WTC11 (cell line): ENCODE results near the gene TP53BP2. TPM values are rescaled to one million over a fixed set of nuclear protein-coding genes. Genes with fewer than 3 reads are reported as not detected.

Source experiments
- ATAC-seq: fragments of 200-7000 bp; cut with Tn5 transposase; 2 replicates; pipeline ENCODE4 v1.10.0; 2021; ENCODE audit warnings: mild to moderate bottlenecking, moderate library complexity
- CTCF ChIA-PET: fragments of 300-600 bp; sonication (Branson Sonifier 250); formaldehyde crosslinking; loops from one replicate; lab custom pipeline; 2021; ENCODE audit warnings: antibody characterized with exemption; lab: Charles Lee
- POLR2A ChIA-PET: fragments of 350-600 bp; sonication (Branson Sonifier 250); formaldehyde crosslinking; loops from one replicate; lab custom pipeline; 2021; ENCODE audit warnings: antibody characterized with exemption; lab: Charles Lee
- DNase-seq: peaks from one replicate; pipeline ENCODE4 v3.0.0; 2021; ENCODE audit warnings: low spot score
- H3K27ac Mint-ChIP-seq: 2 replicates; pipeline ENCODE4 v1.8.0; 2021; ENCODE audit warnings: mixed read lengths
- H3K27me3 Mint-ChIP-seq: 2 replicates; pipeline ENCODE4 v1.8.0; 2021; ENCODE audit warnings: low read depth, mild to moderate bottlenecking, moderate library complexity, mixed read lengths
- H3K36me3 Mint-ChIP-seq: 2 replicates; pipeline ENCODE4 v1.8.0; 2021; ENCODE audit warnings: mixed read lengths
- H3K4me1 Mint-ChIP-seq: 2 replicates; pipeline ENCODE4 v1.8.0; 2022; ENCODE audit warnings: mixed read lengths
- H3K4me3 Mint-ChIP-seq: 2 replicates; pipeline ENCODE4 v1.8.0; 2021; ENCODE audit warnings: mild to moderate bottlenecking, moderate library complexity, mixed read lengths
- H3K9me3 Mint-ChIP-seq: 2 replicates; pipeline ENCODE4 v1.8.0; 2021; ENCODE audit warnings: mixed read lengths
- CREB1 ChIP-seq: sonication (generic); formaldehyde crosslinking; IDR thresholded peaks from 2 replicates; pipeline ENCODE4 v1.8.0; 2023; ENCODE audit warnings: mild to moderate bottlenecking, missing genetic modification reagents
- CTCF ChIP-seq: fragments of 200-600 bp; IDR thresholded peaks from 2 replicates; pipeline ENCODE4 v1.8.0; 2022; ENCODE audit warnings: antibody characterized with exemption
- E2F4 ChIP-seq: sonication (generic); formaldehyde crosslinking; IDR thresholded peaks from 2 replicates; pipeline ENCODE4 v1.8.1; 2022; ENCODE audit warnings: low read depth, mild to moderate bottlenecking, moderate library complexity, missing genetic modification reagents, borderline replicate concordance
- E2F5 ChIP-seq: sonication (generic); formaldehyde crosslinking; IDR thresholded peaks from 2 replicates; pipeline ENCODE4 v1.8.1; 2022; ENCODE audit warnings: mild to moderate bottlenecking, moderate library complexity, missing genetic modification reagents
- GABPB1 ChIP-seq: sonication (generic); formaldehyde crosslinking; IDR thresholded peaks from 2 replicates; pipeline ENCODE4 v1.8.1; 2023; ENCODE audit warnings: mild to moderate bottlenecking, missing genetic modification reagents
- GTF2I ChIP-seq: fragments of 250-450 bp; sonication (Bioruptor Pico); conservative IDR thresholded peaks from 2 replicates; pipeline ENCODE4 v1.4.0; 2021; ENCODE audit warnings: mild to moderate bottlenecking
- IRF2 ChIP-seq: sonication (generic); formaldehyde crosslinking; IDR thresholded peaks from 2 replicates; pipeline ENCODE4 v1.8.0; 2022; ENCODE audit warnings: low read depth, missing genetic modification reagents, borderline replicate concordance
- JAZF1 ChIP-seq: fragments of 250-450 bp; sonication (Bioruptor Pico); IDR thresholded peaks from 2 replicates; pipeline ENCODE4 v1.9.0; 2021; ENCODE audit warnings: moderate library complexity, mild to moderate bottlenecking, inconsistent platforms
- MYBL2 ChIP-seq: sonication (generic); formaldehyde crosslinking; IDR thresholded peaks from 2 replicates; pipeline ENCODE4 v1.8.1; 2023; ENCODE audit warnings: mild to moderate bottlenecking, moderate library complexity, missing genetic modification reagents
- NR2C2 ChIP-seq: sonication (generic); formaldehyde crosslinking; IDR thresholded peaks from 2 replicates; pipeline ENCODE4 v1.8.0; 2022; ENCODE audit warnings: mild to moderate bottlenecking, missing genetic modification reagents
- TP53 ChIP-seq: sonication (generic); formaldehyde crosslinking; IDR thresholded peaks from 2 replicates; pipeline ENCODE4 v1.8.1; 2023; ENCODE audit warnings: mild to moderate bottlenecking, missing genetic modification reagents
- ZNF512 ChIP-seq: sonication (generic); formaldehyde crosslinking; IDR thresholded peaks from 2 replicates; pipeline ENCODE4 v1.8.1; 2022; ENCODE audit warnings: missing genetic modification reagents, borderline replicate concordance
- total RNA-seq: library from RNA; stranded (reverse); gene quantifications from 3 replicates; pipeline ENCODE4 v1.2.3, GENCODE V29; 2021
- TF ChIP-seq, protein P1 (sequence below): fragments of 250-450 bp; sonication (Bioruptor Pico); IDR thresholded peaks from 2 replicates; pipeline ENCODE4 v1.8.0; 2021; ENCODE audit warnings: mild to moderate bottlenecking
- TF ChIP-seq, protein P2 (sequence below): sonication (generic); formaldehyde crosslinking; conservative IDR thresholded peaks from 2 replicates; pipeline ENCODE4 v1.8.1; 2022; ENCODE audit warnings: mild to moderate bottlenecking, missing genetic modification reagents
- TF ChIP-seq, protein P3 (sequence below): fragments of 250-450 bp; sonication (Bioruptor Pico); conservative IDR thresholded peaks from 2 replicates; pipeline ENCODE4 v1.9.0; 2021; ENCODE audit warnings: mild to moderate bottlenecking
- TF ChIP-seq, protein P4 (sequence below): sonication (generic); formaldehyde crosslinking; IDR thresholded peaks from 2 replicates; pipeline ENCODE4 v1.8.0; 2022; ENCODE audit warnings: mild to moderate bottlenecking, missing genetic modification reagents
- TF ChIP-seq, protein P5 (sequence below): sonication (generic); formaldehyde crosslinking; IDR thresholded peaks from 2 replicates; pipeline ENCODE4 v1.8.0; 2022; ENCODE audit warnings: missing genetic modification reagents

The TP53BP2 gene
- total RNA-seq, 1 experiment from 2014 or later: 42.7 TPM

GRCh38 chr1:223835754-223836153 is 10.0 kb downstream of the TP53BP2 start (continued):
- TF ChIP-seq E2F5 (CRISPR knock-in tag) (no peak), JAZF1 (no peak), MYBL2 (no peak), CREB1 (no peak)

GRCh38 chr1:223834660-223835263 is 11.0 kb downstream of the TP53BP2 start:
- no peaks in the 10 kb centered on the region for H3K36me3 Mint-ChIP-seq
- TF ChIP-seq IRF2 (CRISPR knock-in tag): no peak
- no peak for TF ChIP-seq GABPB1 (CRISPR knock-in tag)
- TF ChIP-seq, protein P1, sequence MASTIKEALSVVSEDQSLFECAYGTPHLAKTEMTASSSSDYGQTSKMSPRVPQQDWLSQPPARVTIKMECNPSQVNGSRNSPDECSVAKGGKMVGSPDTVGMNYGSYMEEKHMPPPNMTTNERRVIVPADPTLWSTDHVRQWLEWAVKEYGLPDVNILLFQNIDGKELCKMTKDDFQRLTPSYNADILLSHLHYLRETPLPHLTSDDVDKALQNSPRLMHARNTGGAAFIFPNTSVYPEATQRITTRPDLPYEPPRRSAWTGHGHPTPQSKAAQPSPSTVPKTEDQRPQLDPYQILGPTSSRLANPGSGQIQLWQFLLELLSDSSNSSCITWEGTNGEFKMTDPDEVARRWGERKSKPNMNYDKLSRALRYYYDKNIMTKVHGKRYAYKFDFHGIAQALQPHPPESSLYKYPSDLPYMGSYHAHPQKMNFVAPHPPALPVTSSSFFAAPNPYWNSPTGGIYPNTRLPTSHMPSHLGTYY: no peak
- TF ChIP-seq CTCF: no peak
- no peak for TF ChIP-seq E2F5 (CRISPR knock-in tag)
- TF ChIP-seq ZNF512 (CRISPR knock-in tag): no peak
- TF ChIP-seq, protein P2, sequence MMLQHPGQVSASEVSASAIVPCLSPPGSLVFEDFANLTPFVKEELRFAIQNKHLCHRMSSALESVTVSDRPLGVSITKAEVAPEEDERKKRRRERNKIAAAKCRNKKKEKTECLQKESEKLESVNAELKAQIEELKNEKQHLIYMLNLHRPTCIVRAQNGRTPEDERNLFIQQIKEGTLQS (CRISPR knock-in tag): no peak
- TF ChIP-seq TP53 (CRISPR knock-in tag): no peak
- TF ChIP-seq, all 79 proteins: peak for 0
- no peak for ATAC-seq
- CTCF ChIA-PET: interaction anchor here (1.2 kb wide), 1 partner anchor 278 kb away, joined by 3 read pairs; no protein-coding TSS in a partner anchor
- no peak overlapping the region for H3K4me3 Mint-ChIP-seq
- POLR2A ChIA-PET: no interaction called here
- DNase-seq: no peak
- no peaks in the 10 kb centered on the region for H3K9me3 Mint-ChIP-seq
- H3K27ac Mint-ChIP-seq: no peak overlapping the region
- H3K4me1 Mint-ChIP-seq: peaks cover 22% of the 10 kb centered on the region
- no peaks in the 10 kb centered on the region for H3K27me3 Mint-ChIP-seq

DNA sequence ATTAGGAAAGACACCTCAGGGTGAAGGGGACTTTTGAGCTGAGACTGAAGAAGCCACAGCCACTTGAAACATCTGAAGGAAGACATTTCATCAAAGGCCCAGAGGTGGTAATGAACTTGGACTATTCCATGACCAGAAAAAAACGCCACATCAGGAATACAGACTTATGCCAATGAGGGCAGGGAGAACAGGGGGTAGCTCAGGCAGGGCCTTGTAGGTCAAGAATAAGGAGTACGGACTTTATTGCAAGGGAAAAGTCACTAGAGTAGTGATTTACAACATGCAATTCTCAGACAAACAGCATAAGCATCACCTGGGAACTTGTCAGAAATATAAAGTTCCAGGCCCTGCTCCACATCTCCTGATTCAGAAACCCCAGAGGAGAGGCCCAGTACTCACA is 11.8 kb downstream of the TP53BP2 start:
- H3K4me3 Mint-ChIP-seq: no peak overlapping the region
- H3K9me3 Mint-ChIP-seq: no peaks in the 10 kb centered on the region
- H3K27ac Mint-ChIP-seq: no peak overlapping the region
- ChIA-PET CTCF (interaction anchor here (1.2 kb wide), 1 partner anchor 277 kb away, joined by 3 read pairs; no protein-coding TSS in a partner anchor), POLR2A (no interaction called here)
- H3K4me1 Mint-ChIP-seq: peaks cover 20% of the 10 kb centered on the region
- no peaks in the 10 kb centered on the region for H3K36me3 Mint-ChIP-seq
- TF ChIP-seq, protein P3, sequence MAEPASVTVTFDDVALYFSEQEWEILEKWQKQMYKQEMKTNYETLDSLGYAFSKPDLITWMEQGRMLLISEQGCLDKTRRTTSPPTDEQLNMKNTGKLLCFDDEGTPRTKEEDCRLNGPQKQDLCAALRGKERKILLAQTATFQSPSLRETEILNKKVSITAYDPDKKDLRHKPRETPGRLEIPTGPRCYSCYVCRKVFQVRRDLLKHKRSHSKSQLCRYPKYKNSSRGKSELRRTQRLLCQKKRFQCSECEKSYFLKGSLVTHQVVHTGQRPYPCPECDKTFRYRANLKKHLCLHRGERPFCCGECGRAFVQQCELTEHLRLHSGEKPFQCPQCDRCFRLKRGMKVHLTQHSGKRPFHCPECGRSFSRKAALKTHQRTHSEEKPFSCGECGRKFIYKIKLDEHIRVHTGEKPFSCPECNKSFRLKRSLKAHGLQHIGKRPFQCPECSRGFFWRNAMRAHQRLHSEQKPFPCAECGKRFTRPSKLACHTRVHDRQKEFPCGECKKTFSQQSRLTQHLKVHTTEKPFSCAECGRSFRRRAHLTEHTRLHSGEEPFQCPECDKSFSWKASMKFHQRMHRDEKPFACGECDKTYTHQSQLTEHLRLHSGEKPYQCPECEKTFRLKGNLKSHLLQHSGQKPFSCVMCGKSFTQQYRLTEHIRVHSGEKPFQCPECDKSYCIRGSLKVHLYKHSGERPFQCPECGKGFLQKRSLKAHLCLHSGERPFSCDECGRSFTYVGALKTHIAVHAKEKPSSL (CRISPR knock-in tag): no peak
- TF ChIP-seq GTF2I (CRISPR knock-in tag) (no peak), CREB1 (no peak), NR2C2 (CRISPR knock-in tag) (no peak), E2F4 (CRISPR knock-in tag) (no peak)
- TF ChIP-seq, protein P4, sequence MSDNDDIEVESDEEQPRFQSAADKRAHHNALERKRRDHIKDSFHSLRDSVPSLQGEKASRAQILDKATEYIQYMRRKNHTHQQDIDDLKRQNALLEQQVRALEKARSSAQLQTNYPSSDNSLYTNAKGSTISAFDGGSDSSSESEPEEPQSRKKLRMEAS: no peak
- TF ChIP-seq, protein P5, sequence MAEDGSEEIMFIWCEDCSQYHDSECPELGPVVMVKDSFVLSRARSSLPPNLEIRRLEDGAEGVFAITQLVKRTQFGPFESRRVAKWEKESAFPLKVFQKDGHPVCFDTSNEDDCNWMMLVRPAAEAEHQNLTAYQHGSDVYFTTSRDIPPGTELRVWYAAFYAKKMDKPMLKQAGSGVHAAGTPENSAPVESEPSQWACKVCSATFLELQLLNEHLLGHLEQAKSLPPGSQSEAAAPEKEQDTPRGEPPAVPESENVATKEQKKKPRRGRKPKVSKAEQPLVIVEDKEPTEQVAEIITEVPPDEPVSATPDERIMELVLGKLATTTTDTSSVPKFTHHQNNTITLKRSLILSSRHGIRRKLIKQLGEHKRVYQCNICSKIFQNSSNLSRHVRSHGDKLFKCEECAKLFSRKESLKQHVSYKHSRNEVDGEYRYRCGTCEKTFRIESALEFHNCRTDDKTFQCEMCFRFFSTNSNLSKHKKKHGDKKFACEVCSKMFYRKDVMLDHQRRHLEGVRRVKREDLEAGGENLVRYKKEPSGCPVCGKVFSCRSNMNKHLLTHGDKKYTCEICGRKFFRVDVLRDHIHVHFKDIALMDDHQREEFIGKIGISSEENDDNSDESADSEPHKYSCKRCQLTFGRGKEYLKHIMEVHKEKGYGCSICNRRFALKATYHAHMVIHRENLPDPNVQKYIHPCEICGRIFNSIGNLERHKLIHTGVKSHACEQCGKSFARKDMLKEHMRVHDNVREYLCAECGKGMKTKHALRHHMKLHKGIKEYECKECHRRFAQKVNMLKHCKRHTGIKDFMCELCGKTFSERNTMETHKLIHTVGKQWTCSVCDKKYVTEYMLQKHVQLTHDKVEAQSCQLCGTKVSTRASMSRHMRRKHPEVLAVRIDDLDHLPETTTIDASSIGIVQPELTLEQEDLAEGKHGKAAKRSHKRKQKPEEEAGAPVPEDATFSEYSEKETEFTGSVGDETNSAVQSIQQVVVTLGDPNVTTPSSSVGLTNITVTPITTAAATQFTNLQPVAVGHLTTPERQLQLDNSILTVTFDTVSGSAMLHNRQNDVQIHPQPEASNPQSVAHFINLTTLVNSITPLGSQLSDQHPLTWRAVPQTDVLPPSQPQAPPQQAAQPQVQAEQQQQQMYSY: no peak
- H3K27me3 Mint-ChIP-seq: no peaks in the 10 kb centered on the region
- DNase-seq: no peak
- no peak for ATAC-seq
